PC-9 (cell line): ENCODE results near the gene STAB2. TPM values are rescaled to one million over a fixed set of nuclear protein-coding genes. Genes with fewer than 3 reads are reported as not detected.

ENCODE experiments used
- BruUV-seq: library from RNA; stranded (reverse); fragments of 400-500 nt; replicated peaks from 2 replicates; lab custom pipeline; 2021; lab: Mats Ljungman, UMichigan
- CTCF ChIA-PET: fragments of 300-600 bp; sonication (Branson Sonifier 250); formaldehyde crosslinking; loops from one replicate; lab custom pipeline; 2022; ENCODE audit warnings: antibody characterized with exemption; lab: Charles Lee
- POLR2A ChIA-PET: fragments of 300-600 bp; sonication (Branson Sonifier 250); formaldehyde crosslinking; loops from one replicate; lab custom pipeline; 2022; ENCODE audit warnings: antibody characterized with exemption; ENCODE audit not compliant: unreplicated experiment; lab: Charles Lee
- DNase-seq, 2 experiments: peaks; one replicate each; pipeline versions ENCODE4 v3.0.0 to v3.0.0-alpha.2; 2015 to 2022; ENCODE audit warnings: mixed read lengths in 1 of 2
- H2AFZ ChIP-seq: fragments of 200-600 bp; sonication (generic); 2 replicates; pipeline ENCODE4 v1.8.1; 2017; ENCODE audit warnings: antibody characterized with exemption
- H3F3A ChIP-seq: fragments of 200-600 bp; sonication (generic); 2 replicates; pipeline ENCODE4 v1.8.1; 2017; ENCODE audit warnings: antibody characterized with exemption, mild to moderate bottlenecking, low read depth; ENCODE audit not compliant: insufficient read depth
- H3K27ac ChIP-seq: fragments of 200-600 bp; sonication (generic); 2 replicates; pipeline ENCODE4 v1.6.1; 2016; ENCODE audit warnings: mixed run types
- H3K27me3 ChIP-seq: fragments of 200-600 bp; sonication (generic); 2 replicates; pipeline ENCODE4 v1.6.1; 2016; ENCODE audit warnings: low read depth, mixed run types; ENCODE audit not compliant: insufficient read depth
- H3K36me3 ChIP-seq: fragments of 200-600 bp; sonication (generic); 2 replicates; pipeline ENCODE4 v1.6.1; 2016; ENCODE audit warnings: low read depth, mixed run types
- H3K4me1 ChIP-seq: fragments of 200-600 bp; sonication (generic); replicated peaks from 2 replicates; pipeline ENCODE4 v1.6.1; 2016; ENCODE audit warnings: mixed run types; ENCODE audit not compliant: insufficient read depth
- H3K4me2 ChIP-seq: fragments of 200-600 bp; sonication (generic); 2 replicates; pipeline ENCODE4 v1.6.1; 2017; ENCODE audit warnings: mixed run types
- H3K4me3 ChIP-seq: fragments of 200-600 bp; sonication (generic); 2 replicates; pipeline ENCODE4 v1.6.1; 2016; ENCODE audit warnings: mixed run types
- H3K79me2 ChIP-seq: fragments of 200-600 bp; sonication (generic); 2 replicates; pipeline ENCODE4 v1.6.1; 2017; ENCODE audit warnings: low read depth, mixed run types
- H3K9me2 ChIP-seq: fragments of 200-600 bp; sonication (generic); 2 replicates; pipeline ENCODE4 v1.8.1; 2017; ENCODE audit warnings: mild to moderate bottlenecking; ENCODE audit not compliant: insufficient read depth
- H3K9me3 ChIP-seq: fragments of 200-600 bp; sonication (generic); 2 replicates; pipeline ENCODE4 v1.8.1; 2016; ENCODE audit warnings: low read depth; ENCODE audit not compliant: insufficient read depth
- H4K20me1 ChIP-seq: fragments of 200-600 bp; sonication (generic); 2 replicates; pipeline ENCODE4 v1.8.1; 2017; ENCODE audit not compliant: insufficient read depth
- EZH2 ChIP-seq: fragments of 200-600 bp; sonication (generic); IDR thresholded peaks from 2 replicates; pipeline ENCODE4 v1.8.0; 2017; ENCODE audit warnings: antibody characterized with exemption, low read depth
- intact Hi-C: fragments of 100-400 bp; cut with micrococcal nuclease; formaldehyde crosslinking; loops from one replicate; pipeline ENCODE4 v1.10.0; 2022; ENCODE audit not compliant: unreplicated experiment
- total RNA-seq: library from RNA; stranded (reverse); gene quantifications from 2 replicates; pipeline ENCODE4 v1.2.3, GENCODE V29; 2021
- TF ChIP-seq, protein P1 (sequence below): fragments of 200-600 bp; sonication (generic); conservative IDR thresholded peaks from 2 replicates; pipeline ENCODE4 v1.6.1; 2017; ENCODE audit warnings: mixed run types, antibody characterized with exemption, mild to moderate bottlenecking, moderate library complexity

STAB2 gene
- total RNA-seq, 1 experiment from 2014 or later: not detected

DNA sequence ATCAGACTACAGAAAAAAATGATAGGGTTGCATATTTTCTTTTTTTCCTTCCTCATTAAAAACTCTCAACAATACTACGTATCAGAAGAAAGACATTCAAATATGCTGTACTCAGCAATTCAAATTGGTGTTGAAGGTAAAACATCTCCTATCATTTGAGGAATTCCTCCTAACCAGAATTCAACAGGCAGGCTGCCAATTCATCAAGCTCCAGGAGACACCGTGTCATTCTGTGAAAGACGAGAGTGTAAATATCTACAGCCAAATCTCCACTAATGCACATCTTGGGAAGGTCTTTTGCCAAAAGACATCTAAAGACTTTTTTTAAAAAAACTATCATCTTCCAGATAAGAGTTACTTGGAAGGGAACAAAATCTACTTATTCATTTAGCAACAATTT lies 227.4 kb downstream of the STAB2 start:
- CTCF ChIA-PET: no interaction called here
- Histone ChIP-seq H3K9me3 (no peaks in the 10 kb centered on the region; the same call in 1 of the 2 replicates), H2AFZ (no peak overlapping the region), H3K27me3 (no peaks in the 10 kb centered on the region), H3K79me2 (peaks cover 17% of the 10 kb centered on the region; the same call in 1 of the 2 replicates), H3K4me1 (no peaks in the 10 kb centered on the region), H4K20me1 (no peaks in the 10 kb centered on the region), H3F3A (no peaks in the 10 kb centered on the region; the same call in 1 of the 2 replicates), H3K4me3 (no peak overlapping the region), H3K4me2 (no peak overlapping the region), H3K36me3 (peaks cover 12% of the 10 kb centered on the region; the same call in 1 of the 2 replicates), H3K27ac (no peak overlapping the region), H3K9me2 (no peaks in the 10 kb centered on the region)
- POLR2A ChIA-PET: no interaction called here
- TF ChIP-seq EZH2: no peak
- TF ChIP-seq, protein P1, sequence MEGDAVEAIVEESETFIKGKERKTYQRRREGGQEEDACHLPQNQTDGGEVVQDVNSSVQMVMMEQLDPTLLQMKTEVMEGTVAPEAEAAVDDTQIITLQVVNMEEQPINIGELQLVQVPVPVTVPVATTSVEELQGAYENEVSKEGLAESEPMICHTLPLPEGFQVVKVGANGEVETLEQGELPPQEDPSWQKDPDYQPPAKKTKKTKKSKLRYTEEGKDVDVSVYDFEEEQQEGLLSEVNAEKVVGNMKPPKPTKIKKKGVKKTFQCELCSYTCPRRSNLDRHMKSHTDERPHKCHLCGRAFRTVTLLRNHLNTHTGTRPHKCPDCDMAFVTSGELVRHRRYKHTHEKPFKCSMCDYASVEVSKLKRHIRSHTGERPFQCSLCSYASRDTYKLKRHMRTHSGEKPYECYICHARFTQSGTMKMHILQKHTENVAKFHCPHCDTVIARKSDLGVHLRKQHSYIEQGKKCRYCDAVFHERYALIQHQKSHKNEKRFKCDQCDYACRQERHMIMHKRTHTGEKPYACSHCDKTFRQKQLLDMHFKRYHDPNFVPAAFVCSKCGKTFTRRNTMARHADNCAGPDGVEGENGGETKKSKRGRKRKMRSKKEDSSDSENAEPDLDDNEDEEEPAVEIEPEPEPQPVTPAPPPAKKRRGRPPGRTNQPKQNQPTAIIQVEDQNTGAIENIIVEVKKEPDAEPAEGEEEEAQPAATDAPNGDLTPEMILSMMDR: no peak
- intact Hi-C loops: no loop called here
- no TSS peak for BruUV-seq
- no peak for DNase-seq

Other genes with a start within 250 kb of the STAB2 start
- gene C12orf42, start 91.3 kb upstream of the STAB2 start, total RNA-seq: not detected in 2 replicates